IMR-90 (cell line): ENCODE measurements around the gene DNAH17. TPM values are rescaled to one million over a fixed set of nuclear protein-coding genes. Genes with fewer than 3 reads are reported as not detected.

Experiments
- ATAC-seq: fragments of 200-7000 bp; cut with Tn5 transposase; 2 replicates; pipeline ENCODE4 v1.9.1; 2020; ENCODE audit warnings: low read depth, mild to moderate bottlenecking, moderate library complexity
- BruUV-seq: library from RNA; stranded (reverse); fragments of 400-500 nt; replicated peaks from 2 replicates; lab custom pipeline; 2021; lab: Mats Ljungman, UMichigan
- CTCF ChIA-PET: fragments of 300-600 bp; formaldehyde crosslinking; extraction: SDS; loops from one replicate; lab custom pipeline; 2021; ENCODE audit warnings: antibody characterized with exemption; lab: Yijun Ruan, JAX
- POLR2A ChIA-PET: fragments of 300-600 bp; sonication (Branson Sonifier 250); formaldehyde crosslinking; loops from one replicate; lab custom pipeline; 2022; ENCODE audit warnings: antibody characterized with exemption; ENCODE audit not compliant: unreplicated experiment; lab: Charles Lee
- DNase-seq: peaks from one replicate; pipeline ENCODE4 v3.0.0; 2013
- H2AFZ ChIP-seq: replicated peaks from 2 replicates; pipeline ENCODE3; 2013; ENCODE audit warnings: low read length, mild to moderate bottlenecking; ENCODE audit not compliant: poor library complexity
- H2AK5ac ChIP-seq: 2 replicates; pipeline ENCODE4 v1.6.1; 2013; ENCODE audit warnings: low read depth, low read length, inconsistent platforms
- H2AK9ac ChIP-seq: replicated peaks from 2 replicates; pipeline ENCODE3; 2013; ENCODE audit warnings: mild to moderate bottlenecking, low read depth, low read length, moderate library complexity; ENCODE audit not compliant: poor library complexity
- H2BK120ac ChIP-seq: 2 replicates; pipeline ENCODE4 v1.6.1; 2013; ENCODE audit warnings: low read depth, low read length, inconsistent platforms
- H2BK15ac ChIP-seq: 3 replicates; pipeline ENCODE4 v1.6.1; 2013; ENCODE audit warnings: low read depth, low read length, inconsistent platforms
- H2BK20ac ChIP-seq: 2 replicates; pipeline ENCODE4 v1.6.1; 2013; ENCODE audit warnings: low read depth, mild to moderate bottlenecking, inconsistent platforms, low read length, moderate library complexity
- H2BK5ac ChIP-seq: 2 replicates; pipeline ENCODE4 v1.6.1; 2013; ENCODE audit warnings: mild to moderate bottlenecking, low read depth, low read length, inconsistent platforms; ENCODE audit not compliant: poor library complexity, severe bottlenecking
- H3K14ac ChIP-seq: replicated peaks from 2 replicates; pipeline ENCODE4 v1.6.1; 2013; ENCODE audit warnings: low read depth, low read length, inconsistent platforms
- H3K18ac ChIP-seq: 2 replicates; pipeline ENCODE4 v1.6.1; 2013; ENCODE audit warnings: low read depth, low read length, control low read depth
- H3K23ac ChIP-seq: 2 replicates; pipeline ENCODE4 v1.6.1; 2013; ENCODE audit warnings: low read depth, low read length, inconsistent platforms
- H3K27ac ChIP-seq: 2 replicates; pipeline ENCODE4 v1.5.1; 2013; ENCODE audit warnings: mild to moderate bottlenecking, control low read depth, low read length; ENCODE audit not compliant: insufficient read depth
- H3K27me3 ChIP-seq: 2 replicates; pipeline ENCODE4 v1.6.1; 2013; ENCODE audit warnings: low read length; ENCODE audit not compliant: control insufficient read depth, insufficient read depth
- H3K36me3 ChIP-seq: 2 replicates; pipeline ENCODE4 v1.6.1; 2013; ENCODE audit warnings: low read length, mixed read lengths; ENCODE audit not compliant: control insufficient read depth, insufficient read depth
- H3K4ac ChIP-seq: 2 replicates; pipeline ENCODE4 v1.6.1; 2013; ENCODE audit warnings: low read depth, low read length, inconsistent platforms
- H3K4me1 ChIP-seq: 2 replicates; pipeline ENCODE4 v1.6.1; 2013; ENCODE audit warnings: low read length, mixed read lengths; ENCODE audit not compliant: control insufficient read depth, insufficient read depth
- H3K4me2 ChIP-seq: 2 replicates; pipeline ENCODE4 v1.6.1; 2013; ENCODE audit warnings: low read depth, mild to moderate bottlenecking, control low read depth, low read length, moderate library complexity
- H3K4me3 ChIP-seq: 2 replicates; pipeline ENCODE4 v1.5.1; 2013; ENCODE audit warnings: low read depth, mild to moderate bottlenecking, control low read depth, low read length, moderate library complexity; ENCODE audit not compliant: insufficient read depth
- H3K56ac ChIP-seq: 2 replicates; pipeline ENCODE4 v1.6.1; 2013; ENCODE audit warnings: low read length, inconsistent platforms; ENCODE audit not compliant: insufficient read depth; ENCODE audit errors: extremely low read depth
- H3K79me1 ChIP-seq, 2 experiments: 2 replicates each; pipeline ENCODE4 v1.6.1; 2013; ENCODE audit warnings: low read length in 2 of 2, inconsistent platforms in 1 of 2, low read depth in 1 of 2
- H3K9ac ChIP-seq: 2 replicates; pipeline ENCODE4 v1.6.1; 2013; ENCODE audit warnings: low read depth, low read length, control low read depth
- H3K9me1 ChIP-seq: 2 replicates; pipeline ENCODE4 v1.6.1; 2013; ENCODE audit warnings: low read length, inconsistent platforms; ENCODE audit not compliant: insufficient read depth
- H3K9me3 ChIP-seq: 2 replicates; pipeline ENCODE4 v1.6.1; 2013; ENCODE audit warnings: low read length; ENCODE audit not compliant: control insufficient read depth, insufficient read depth
- H4K20me1 ChIP-seq: 2 replicates; pipeline ENCODE4 v1.6.1; 2013; ENCODE audit warnings: low read length, inconsistent platforms; ENCODE audit not compliant: insufficient read depth
- H4K5ac ChIP-seq: 2 replicates; pipeline ENCODE4 v1.6.1; 2013; ENCODE audit warnings: mild to moderate bottlenecking, low read depth, low read length, control low read depth
- H4K8ac ChIP-seq, 2 experiments: 2 replicates each; pipeline ENCODE4 v1.6.1; 2013; ENCODE audit warnings: low read depth in 2 of 2, low read length in 2 of 2, control low read depth in 1 of 2, inconsistent platforms in 1 of 2
- H4K91ac ChIP-seq: 2 replicates; pipeline ENCODE4 v1.6.1; 2013; ENCODE audit warnings: low read depth, low read length, inconsistent platforms; ENCODE audit not compliant: insufficient read depth
- BHLHE40 ChIP-seq: fragments of 150-350 bp; IDR thresholded peaks from 2 replicates; pipeline ENCODE4 v1.6.1; 2016; ENCODE audit warnings: mild to moderate bottlenecking, low read depth, low read length
- RCOR1 ChIP-seq: IDR thresholded peaks from 2 replicates; pipeline ENCODE4 v1.6.1; 2012; ENCODE audit warnings: mild to moderate bottlenecking, low read length, improper control_type of control experiment; ENCODE audit not compliant: insufficient replicate concordance
- WGBS, 2 experiments: methylation state at CpG; one replicate each; pipeline versions ENCODE4 v1.1.5 to v1.1.7; 2013; ENCODE audit warnings: missing lambda C conversion rate in 2 of 2; ENCODE audit not compliant: insufficient read length in 1 of 2; ENCODE audit errors: extremely low coverage in 2 of 2; 5-methylcytosine and 5-hydroxymethylcytosine counted together
- dilution Hi-C: fragments of 300-500 bp; cut with HindIII; formaldehyde crosslinking; loops from one replicate; pipeline ENCODE4 v1.14.3; 2018; ENCODE audit warnings: low sequenced_read_pairs; ENCODE audit not compliant: unreplicated experiment
- in situ Hi-C: fragments of 300-500 bp; cut with MboI; formaldehyde crosslinking; loops from 3 replicates; pipeline ENCODE4 v1.14.3; 2019; ENCODE audit warnings: low sequenced_read_pairs, inconsistent platforms, mixed read lengths
- intact Hi-C: fragments of 100-400 bp; cut with micrococcal nuclease; formaldehyde crosslinking; loops from 2 replicates; pipeline ENCODE4 v1.10.0; 2022
- polyA plus RNA-seq, 3 experiments: library from polyadenylated mRNA; depleted of rRNA; stranded (reverse); fragments of >200 nt; gene quantifications; 2 replicates each; pipeline ENCODE4 v1.2.3, GENCODE V29; 2012; ENCODE audit warnings: low replicate concordance in 1 of 3
- total RNA-seq: library from RNA; depleted of rRNA; stranded (reverse); fragments of >200 nt; gene quantifications from 2 replicates; pipeline ENCODE4 v1.2.3, GENCODE V29; 2012
- TF ChIP-seq, protein P1 (sequence below): fragments of 150-350 bp; IDR thresholded peaks from 2 replicates; pipeline ENCODE4 v1.6.1; 2017; ENCODE audit warnings: mild to moderate bottlenecking, antibody characterized with exemption, low read length, low read depth
- TF ChIP-seq, protein P2 (sequence below): conservative IDR thresholded peaks from 2 replicates; pipeline ENCODE4 v1.5.1; 2012; ENCODE audit warnings: mild to moderate bottlenecking, low read depth, low read length, improper control_type of control experiment
- TF ChIP-seq, protein P3 (sequence below): fragments of 150-350 bp; IDR thresholded peaks from 2 replicates; pipeline ENCODE4 v1.6.1; 2016; ENCODE audit warnings: low read depth, mild to moderate bottlenecking, low read length, moderate library complexity, borderline replicate concordance

The DNAH17 gene
- total and polyA plus RNA-seq, 2 of the 4 experiments (the other 2 are of a cell fraction): not detected

DNA sequence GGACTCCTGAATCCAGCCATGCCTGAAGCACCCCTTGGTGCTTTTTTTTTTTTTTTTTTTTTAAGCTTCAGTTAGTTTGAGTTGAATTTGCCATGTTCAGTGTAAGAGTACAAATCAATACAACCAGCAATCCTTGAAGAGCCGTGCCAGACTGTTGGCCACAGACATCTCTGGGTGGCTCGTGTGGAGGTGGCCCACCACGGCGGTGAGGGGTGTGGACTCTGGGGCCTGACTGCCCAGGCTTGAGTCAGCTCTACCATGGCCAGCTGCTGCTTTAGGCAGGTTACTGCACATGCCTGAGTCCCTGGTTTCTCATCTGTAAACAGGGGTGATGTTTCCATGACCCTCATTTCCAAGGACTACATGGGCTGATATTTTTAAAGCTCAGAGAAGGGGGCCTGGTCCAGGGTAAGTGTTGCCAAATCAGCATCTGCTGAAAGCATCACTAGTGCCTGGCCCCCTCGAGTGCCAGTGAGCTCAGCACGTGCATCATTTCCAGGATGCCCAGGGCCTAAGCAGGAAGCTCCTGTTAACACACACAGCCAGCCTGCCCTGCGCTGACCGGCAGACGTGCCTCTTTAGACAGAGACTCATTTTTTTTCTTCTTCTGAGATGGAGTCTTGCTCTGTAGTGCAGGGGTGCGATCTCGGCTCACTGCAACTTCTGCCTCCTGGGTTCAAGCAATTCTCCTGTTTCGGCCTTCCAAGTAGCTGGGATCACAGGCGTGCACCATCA, 90.1 kb downstream of the DNAH17 start (continued):
- TF ChIP-seq RCOR1: no peak

DNA sequence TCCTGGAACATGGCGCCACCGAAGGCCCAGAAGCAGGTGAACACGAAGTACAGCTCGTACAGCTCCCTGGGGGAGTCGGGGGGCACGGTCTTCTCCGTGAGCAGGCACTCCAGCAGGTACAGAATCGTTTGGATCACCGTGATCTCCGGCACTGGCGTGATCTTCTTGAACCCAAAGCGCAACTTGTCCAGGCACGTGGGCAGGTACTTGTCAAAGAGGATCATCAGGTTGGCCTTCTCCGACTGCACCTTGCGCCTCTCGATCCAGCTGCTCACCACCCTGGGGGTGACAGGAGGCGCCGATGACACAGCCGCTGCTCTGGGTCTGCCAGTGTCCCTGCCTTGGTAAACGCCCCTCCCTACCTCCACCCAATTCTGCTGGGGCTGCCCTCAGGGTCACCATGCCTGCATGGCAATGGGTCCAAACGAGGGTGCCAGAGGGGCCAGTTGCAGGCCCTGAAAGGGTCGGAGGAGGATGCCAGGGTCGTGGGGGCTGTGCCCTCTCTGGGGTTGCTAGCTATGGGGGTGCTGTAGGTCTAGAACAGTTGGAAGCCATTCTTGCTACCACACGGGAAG, 90.9 kb downstream of the DNAH17 start:
- intact Hi-C loops: no loop called here
- Histone ChIP-seq H3K4ac (no peak overlapping the region), H4K91ac (no peak overlapping the region), H2AK9ac (no peak overlapping the region), H3K9ac (no peak overlapping the region), H2BK5ac (no peak overlapping the region), H3K27ac (no peak overlapping the region), H2BK15ac (no peak overlapping the region), H3K4me2 (no peak overlapping the region), H2AK5ac (no peak overlapping the region), H3K36me3 (no peaks in the 10 kb centered on the region), H4K20me1 (no peaks in the 10 kb centered on the region; the same call in 1 of the 2 replicates), H4K8ac (no peak overlapping the region), H3K4me1 (no peaks in the 10 kb centered on the region), H3K14ac (no peak overlapping the region), H2BK120ac (no peak overlapping the region), H3K23ac (no peak overlapping the region), H3K56ac (no peak overlapping the region), H2BK20ac (no peak overlapping the region), H3K9me3 (no peaks in the 10 kb centered on the region), H4K5ac (no peak overlapping the region), H3K27me3 (peaks cover 24% of the 10 kb centered on the region), H3K18ac (no peak overlapping the region), H2AFZ (no peak overlapping the region), H3K79me1 (no peaks in the 10 kb centered on the region), H3K9me1 (no peaks in the 10 kb centered on the region), H3K4me3 (no peak overlapping the region)
- ATAC-seq (no peak), DNase-seq (no peak)
- CTCF ChIA-PET: no interaction called here
- dilution Hi-C loops: no loop called here
- TF ChIP-seq, protein P1, sequence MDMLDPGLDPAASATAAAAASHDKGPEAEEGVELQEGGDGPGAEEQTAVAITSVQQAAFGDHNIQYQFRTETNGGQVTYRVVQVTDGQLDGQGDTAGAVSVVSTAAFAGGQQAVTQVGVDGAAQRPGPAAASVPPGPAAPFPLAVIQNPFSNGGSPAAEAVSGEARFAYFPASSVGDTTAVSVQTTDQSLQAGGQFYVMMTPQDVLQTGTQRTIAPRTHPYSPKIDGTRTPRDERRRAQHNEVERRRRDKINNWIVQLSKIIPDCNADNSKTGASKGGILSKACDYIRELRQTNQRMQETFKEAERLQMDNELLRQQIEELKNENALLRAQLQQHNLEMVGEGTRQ: no peak
- no peak for TF ChIP-seq BHLHE40
- TF ChIP-seq, protein P2, sequence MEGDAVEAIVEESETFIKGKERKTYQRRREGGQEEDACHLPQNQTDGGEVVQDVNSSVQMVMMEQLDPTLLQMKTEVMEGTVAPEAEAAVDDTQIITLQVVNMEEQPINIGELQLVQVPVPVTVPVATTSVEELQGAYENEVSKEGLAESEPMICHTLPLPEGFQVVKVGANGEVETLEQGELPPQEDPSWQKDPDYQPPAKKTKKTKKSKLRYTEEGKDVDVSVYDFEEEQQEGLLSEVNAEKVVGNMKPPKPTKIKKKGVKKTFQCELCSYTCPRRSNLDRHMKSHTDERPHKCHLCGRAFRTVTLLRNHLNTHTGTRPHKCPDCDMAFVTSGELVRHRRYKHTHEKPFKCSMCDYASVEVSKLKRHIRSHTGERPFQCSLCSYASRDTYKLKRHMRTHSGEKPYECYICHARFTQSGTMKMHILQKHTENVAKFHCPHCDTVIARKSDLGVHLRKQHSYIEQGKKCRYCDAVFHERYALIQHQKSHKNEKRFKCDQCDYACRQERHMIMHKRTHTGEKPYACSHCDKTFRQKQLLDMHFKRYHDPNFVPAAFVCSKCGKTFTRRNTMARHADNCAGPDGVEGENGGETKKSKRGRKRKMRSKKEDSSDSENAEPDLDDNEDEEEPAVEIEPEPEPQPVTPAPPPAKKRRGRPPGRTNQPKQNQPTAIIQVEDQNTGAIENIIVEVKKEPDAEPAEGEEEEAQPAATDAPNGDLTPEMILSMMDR: no peak
- TF ChIP-seq, protein P3, sequence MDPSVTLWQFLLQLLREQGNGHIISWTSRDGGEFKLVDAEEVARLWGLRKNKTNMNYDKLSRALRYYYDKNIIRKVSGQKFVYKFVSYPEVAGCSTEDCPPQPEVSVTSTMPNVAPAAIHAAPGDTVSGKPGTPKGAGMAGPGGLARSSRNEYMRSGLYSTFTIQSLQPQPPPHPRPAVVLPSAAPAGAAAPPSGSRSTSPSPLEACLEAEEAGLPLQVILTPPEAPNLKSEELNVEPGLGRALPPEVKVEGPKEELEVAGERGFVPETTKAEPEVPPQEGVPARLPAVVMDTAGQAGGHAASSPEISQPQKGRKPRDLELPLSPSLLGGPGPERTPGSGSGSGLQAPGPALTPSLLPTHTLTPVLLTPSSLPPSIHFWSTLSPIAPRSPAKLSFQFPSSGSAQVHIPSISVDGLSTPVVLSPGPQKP: no peak
- BruUV-seq: no TSS peak
- WGBS, 2 experiments: 91% methylated on average over 21 of the region's 24 CpGs; no CpG with 5 or more reads in 1 of the 2 experiments
- in situ Hi-C loops: loop anchor here (25.0 kb wide), 1 partner anchor 476 kb away; no protein-coding TSS in a partner anchor
- POLR2A ChIA-PET: interaction anchor here (0.6 kb wide), 1 partner anchor 211 kb away, joined by 4 read pairs; no protein-coding TSS in a partner anchor
